Mesenchymal stem cell (in vitro differentiated cells and primary cell): Measurements from ENCODE around the gene THBS4.
A peak's percentile ranks its signal among the peaks of the same experiment; 100 is the strongest.

Source experiments
- DNase-seq: peaks from one replicate; pipeline ENCODE4 v3.0.0-alpha.2; 2013
- H2AFZ ChIP-seq: one replicate; pipeline ENCODE4 v1.6.1; 2013; ENCODE audit warnings: low read depth, mild to moderate bottlenecking, control low read depth, inconsistent platforms, low read length, moderate library complexity
- H2AK5ac ChIP-seq: 2 replicates; pipeline ENCODE4 v1.6.1; 2013; ENCODE audit warnings: low read length, moderate library complexity, mild to moderate bottlenecking, inconsistent platforms; ENCODE audit not compliant: severe bottlenecking
- H2BK120ac ChIP-seq: one replicate; pipeline ENCODE4 v1.6.1; 2013; ENCODE audit warnings: low read depth, mild to moderate bottlenecking, inconsistent platforms, low read length, moderate library complexity
- H2BK12ac ChIP-seq, 2 experiments: one replicate each; pipeline ENCODE4 v1.6.1; 2013; ENCODE audit warnings: inconsistent platforms in 2 of 2, low read length in 2 of 2, mild to moderate bottlenecking in 2 of 2, moderate library complexity in 2 of 2, control low read depth in 1 of 2
- H2BK15ac ChIP-seq: one replicate; pipeline ENCODE4 v1.6.1; 2013; ENCODE audit warnings: mild to moderate bottlenecking, low read depth, inconsistent platforms; ENCODE audit not compliant: poor library complexity, severe bottlenecking
- H2BK5ac ChIP-seq: 2 replicates; pipeline ENCODE4 v1.6.1; 2013; ENCODE audit warnings: low read depth, mild to moderate bottlenecking, low read length, control low read depth, inconsistent platforms; ENCODE audit not compliant: poor library complexity, severe bottlenecking
- H3K14ac ChIP-seq, 2 experiments: one replicate each; pipeline ENCODE4 v1.6.1; 2013; ENCODE audit warnings: inconsistent platforms in 2 of 2, low read length in 2 of 2, control low read depth in 1 of 2, mild to moderate bottlenecking in 1 of 2, moderate library complexity in 1 of 2
- H3K18ac ChIP-seq, 2 experiments: one replicate each; pipeline ENCODE4 v1.6.1; 2013; ENCODE audit warnings: inconsistent platforms in 2 of 2, low read length in 2 of 2, control low read depth in 1 of 2, low read depth in 1 of 2, mild to moderate bottlenecking in 1 of 2
- H3K23ac ChIP-seq, 2 experiments: one replicate each; pipeline ENCODE4 v1.6.1; 2013; ENCODE audit warnings: inconsistent platforms in 2 of 2, low read length in 2 of 2, mild to moderate bottlenecking in 2 of 2, moderate library complexity in 2 of 2, control low read depth in 1 of 2
- H3K27ac ChIP-seq: 2 replicates; pipeline ENCODE4 v1.5.1; 2013; ENCODE audit warnings: mild to moderate bottlenecking, moderate library complexity, low read length, control low read depth, inconsistent platforms; ENCODE audit not compliant: poor library complexity, severe bottlenecking
- H3K27me3 ChIP-seq, 2 experiments: 2 replicates each; pipeline versions ENCODE4 v1.6.1 to v1.7.0; 2013; ENCODE audit warnings: low read length in 2 of 2, mild to moderate bottlenecking in 2 of 2, moderate library complexity in 2 of 2, control low read depth in 1 of 2, inconsistent platforms in 1 of 2; ENCODE audit not compliant: control insufficient read depth in 1 of 2, insufficient read depth in 1 of 2
- H3K36me3 ChIP-seq, 2 experiments: 2 replicates each; pipeline versions ENCODE4 v1.6.1 to v1.7.0; 2013; ENCODE audit warnings: low read length in 2 of 2, control low read depth in 1 of 2, inconsistent platforms in 1 of 2, low read depth in 1 of 2, mild to moderate bottlenecking in 1 of 2; ENCODE audit not compliant: insufficient read depth in 2 of 2, control insufficient read depth in 1 of 2
- H3K4ac ChIP-seq, 2 experiments: one replicate each; pipeline ENCODE4 v1.6.1; 2013; ENCODE audit warnings: inconsistent platforms in 2 of 2, low read length in 2 of 2, mild to moderate bottlenecking in 2 of 2, moderate library complexity in 2 of 2, control low read depth in 1 of 2, low read depth in 1 of 2
- H3K4me1 ChIP-seq: 2 replicates; pipeline ENCODE4 v1.6.1; 2013; ENCODE audit warnings: low read depth, low read length, control low read depth; ENCODE audit not compliant: control insufficient read depth, insufficient read depth
- H3K4me2 ChIP-seq: 2 replicates; pipeline ENCODE4 v1.6.1; 2013; ENCODE audit warnings: low read length, mild to moderate bottlenecking, inconsistent platforms; ENCODE audit not compliant: poor library complexity, severe bottlenecking
- H3K4me3 ChIP-seq, 2 experiments: 2 replicates each; pipeline versions ENCODE4 v1.5.1 to v1.7.0; 2013; ENCODE audit warnings: low read length in 2 of 2, mild to moderate bottlenecking in 2 of 2, control low read depth in 1 of 2, low read depth in 1 of 2; ENCODE audit not compliant: insufficient read depth in 1 of 2
- H3K79me1 ChIP-seq: replicated peaks from 2 replicates; pipeline ENCODE4 v1.6.1; 2013; ENCODE audit warnings: mild to moderate bottlenecking, control low read depth, low read length, inconsistent platforms; ENCODE audit not compliant: poor library complexity, severe bottlenecking
- H3K9ac ChIP-seq: 2 replicates; pipeline ENCODE4 v1.7.0; 2013; ENCODE audit warnings: mild to moderate bottlenecking, low read length, moderate library complexity
- H3K9me3 ChIP-seq: 2 replicates; pipeline ENCODE4 v1.7.0; 2013; ENCODE audit warnings: mild to moderate bottlenecking, low read length; ENCODE audit not compliant: control insufficient read depth
- H4K8ac ChIP-seq: one replicate; pipeline ENCODE4 v1.6.1; 2013; ENCODE audit warnings: inconsistent platforms, mild to moderate bottlenecking, low read length, moderate library complexity
- H4K91ac ChIP-seq: one replicate; pipeline ENCODE4 v1.6.1; 2013; ENCODE audit warnings: mild to moderate bottlenecking, low read length, inconsistent platforms
- WGBS: methylation state at CpG from one replicate; pipeline ENCODE4 v1.1.7; 2013; ENCODE audit warnings: mixed read lengths; 5-methylcytosine and 5-hydroxymethylcytosine counted together

The THBS4 gene

DNA sequence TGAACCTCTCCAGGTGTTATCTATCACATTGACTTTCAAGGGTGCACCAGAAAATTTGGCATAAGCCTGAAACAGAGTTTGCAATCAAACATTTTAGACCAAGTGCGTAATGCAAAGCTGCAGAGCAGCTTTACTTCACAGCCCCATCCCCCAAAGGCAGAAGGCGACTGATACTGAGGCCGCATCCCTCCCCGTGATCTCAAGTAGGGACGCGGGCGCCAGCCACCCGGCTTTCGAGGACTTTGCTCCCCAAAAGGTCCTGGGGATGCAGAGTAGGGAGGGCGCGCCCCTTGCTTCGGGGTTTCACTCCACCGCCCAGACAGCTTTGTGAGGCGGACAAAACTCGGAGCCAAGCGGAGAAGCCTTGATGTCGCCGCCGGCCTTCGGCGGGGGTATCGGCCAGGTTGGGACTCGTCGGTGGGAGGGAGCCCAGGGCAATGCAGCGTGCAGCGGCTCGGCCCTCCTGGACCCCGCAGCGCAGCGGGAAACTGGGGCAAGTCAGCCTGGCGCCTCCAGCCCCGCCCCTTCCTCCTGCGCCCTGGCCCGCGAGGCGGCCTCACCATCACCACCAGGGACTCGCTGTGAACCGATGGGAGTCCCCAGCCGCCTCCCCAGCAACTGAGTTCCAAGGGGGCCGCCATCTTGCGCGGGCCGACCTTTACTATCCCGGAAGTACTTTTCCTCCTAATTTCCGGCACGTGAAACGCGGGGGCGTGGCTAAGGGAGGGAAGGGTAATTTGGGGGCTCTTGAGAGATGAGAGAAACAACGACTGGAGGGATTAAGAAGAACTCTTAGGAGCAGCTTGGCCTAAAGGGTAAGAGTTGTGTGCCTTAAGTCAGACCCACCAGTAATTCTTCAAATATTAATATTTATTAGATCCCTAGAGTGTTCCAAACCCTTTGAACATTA, 44.3 kb upstream of the THBS4 start, which contains the start of gene MTX3:
TSS of gene MTX3 (minus strand) at position 665 of the 910 bp plus-strand sequence. CDS start at position 641, 24 bp downstream.
- peak within 1 kb of the TSS in 1 of 2 experiments; percentile 38 for H3K14ac ChIP-seq
- H4K91ac ChIP-seq = peak within 1 kb of the TSS; percentile 63
- H3K4ac ChIP-seq = peak within 1 kb of the TSS; percentile 29 to 64
- peaks cover 1% of the 10 kb centered on the region for H3K4me1 ChIP-seq
- WGBS = under 1% methylated on average over 43 of the region's 50 CpGs
- peak within 1 kb of the TSS; percentile 92 for H4K8ac ChIP-seq
- no peaks in the 10 kb centered on the region for H3K27me3 ChIP-seq
- H2AK5ac ChIP-seq = peak within 1 kb of the TSS; percentile 25
- H3K36me3 ChIP-seq = peaks cover 0 to 29% of the 10 kb centered on the region in 2 experiments
- H3K79me1 ChIP-seq = peaks cover 11% of the 10 kb centered on the region
- no peak within 1 kb of the TSS for H3K23ac ChIP-seq
- DNase-seq = peak; percentile 84
- no peak within 1 kb of the TSS for H2BK12ac ChIP-seq
- H2BK5ac ChIP-seq = no peak within 1 kb of the TSS
- H3K4me2 ChIP-seq = peak within 1 kb of the TSS; percentile 50
- H3K18ac ChIP-seq = peak within 1 kb of the TSS; percentile 62 to 78
- H3K4me3 ChIP-seq = peak within 1 kb of the TSS; percentile 89 to 95
- H2BK120ac ChIP-seq = no peak within 1 kb of the TSS
- peak within 1 kb of the TSS; percentile 60 for H2AFZ ChIP-seq
- H3K9ac ChIP-seq = peak within 1 kb of the TSS; percentile 95
- no peak within 1 kb of the TSS for H3K27ac ChIP-seq
- H3K9me3 ChIP-seq = no peaks in the 10 kb centered on the region
- peak within 1 kb of the TSS; percentile 60 for H2BK15ac ChIP-seq

DNA sequence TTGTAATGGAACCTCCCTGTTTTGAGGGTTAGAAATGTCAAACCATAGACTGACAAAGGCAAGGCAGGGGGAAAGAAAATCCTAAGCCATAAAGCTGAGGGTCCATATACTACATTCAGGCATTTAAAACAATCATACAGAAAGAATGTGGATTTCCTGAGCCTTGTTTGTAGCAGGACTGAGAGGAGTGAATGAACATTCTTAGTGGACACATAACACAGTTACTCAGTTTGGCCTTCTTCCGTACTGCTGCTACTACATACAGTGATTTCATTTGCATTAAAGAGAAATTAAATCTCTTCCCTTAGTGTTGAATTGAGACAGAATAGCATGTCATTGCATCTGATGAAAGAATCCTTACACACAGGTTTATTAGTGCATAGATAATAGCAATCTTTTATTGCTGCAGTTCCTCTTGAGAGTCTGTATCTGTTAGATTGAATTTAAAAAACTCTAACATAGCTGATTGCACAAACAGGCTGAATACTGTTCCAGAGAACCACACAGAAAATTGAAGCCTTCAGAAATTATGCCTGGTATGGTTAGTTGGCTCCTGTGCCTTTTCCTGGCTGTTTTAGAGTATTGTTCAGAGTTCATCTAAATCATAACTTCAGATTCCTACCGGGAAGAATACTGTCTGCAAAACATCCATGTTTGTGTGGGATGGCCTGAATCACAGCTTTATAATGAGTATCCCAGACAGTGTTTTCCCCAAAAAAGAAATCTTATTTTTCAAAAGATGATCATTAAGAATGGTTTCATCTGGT, 42.1 kb upstream of the THBS4 start:
- Histone ChIP-seq H3K79me1 (peaks cover 11% of the 10 kb centered on the region), H3K18ac (no peak overlapping the region), H3K9me3 (no peaks in the 10 kb centered on the region), H2BK15ac (no peak overlapping the region), H3K9ac (no peak overlapping the region), H2BK12ac (no peak overlapping the region), H3K14ac (no peak overlapping the region), H3K27me3 (no peaks in the 10 kb centered on the region), H3K36me3 (peaks cover 0 to 9% of the 10 kb centered on the region in 2 experiments), H3K27ac (no peak overlapping the region), H3K4me3 (no peak overlapping the region), H4K8ac (no peak overlapping the region), H2AFZ (no peak overlapping the region), H3K4ac (no peak overlapping the region), H3K4me1 (peaks cover 1% of the 10 kb centered on the region), H2BK5ac (no peak overlapping the region), H3K23ac (no peak overlapping the region), H2AK5ac (no peak overlapping the region), H2BK120ac (no peak overlapping the region), H4K91ac (no peak overlapping the region), H3K4me2 (no peak overlapping the region)
- no CpG with 5 or more reads among the region's 2 CpGs for WGBS
- no peak for DNase-seq

DNA sequence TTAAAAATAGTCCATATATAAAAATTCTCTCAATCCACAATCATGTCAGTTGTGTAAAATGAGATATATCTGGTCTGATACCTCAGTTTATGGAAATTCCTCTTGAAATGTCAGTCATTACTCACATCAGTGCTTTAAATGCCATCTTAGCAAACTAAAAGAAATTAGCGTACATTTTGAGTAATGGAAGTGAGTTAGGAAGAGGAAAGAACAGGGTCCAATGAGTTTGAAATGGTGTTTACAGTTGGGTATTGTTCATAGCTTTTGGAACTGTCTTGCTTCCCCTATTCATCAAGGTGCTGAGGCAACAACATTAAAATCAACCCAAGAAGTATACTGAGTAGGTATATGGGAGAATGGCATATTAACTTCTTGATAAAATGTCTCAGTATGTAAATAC, 35.4 kb upstream of the THBS4 start:
- Histone ChIP-seq H4K8ac (no peak overlapping the region), H3K4ac (no peak overlapping the region), H3K79me1 (no peaks in the 10 kb centered on the region), H2BK120ac (no peak overlapping the region), H2BK12ac (no peak overlapping the region), H3K4me2 (no peak overlapping the region), H2BK5ac (no peak overlapping the region), H3K27ac (no peak overlapping the region), H3K27me3 (no peaks in the 10 kb centered on the region), H3K9ac (no peak overlapping the region), H3K9me3 (no peaks in the 10 kb centered on the region), H2AFZ (no peak overlapping the region), H2BK15ac (no peak overlapping the region), H3K23ac (no peak overlapping the region), H2AK5ac (no peak overlapping the region), H3K14ac (no peak overlapping the region), H3K4me3 (no peak overlapping the region), H4K91ac (no peak overlapping the region), H3K36me3 (no peaks in the 10 kb centered on the region), H3K18ac (no peak overlapping the region), H3K4me1 (no peaks in the 10 kb centered on the region)
- no peak for DNase-seq
- 100% methylated on average over 1 of the region's 1 CpG for WGBS

DNA sequence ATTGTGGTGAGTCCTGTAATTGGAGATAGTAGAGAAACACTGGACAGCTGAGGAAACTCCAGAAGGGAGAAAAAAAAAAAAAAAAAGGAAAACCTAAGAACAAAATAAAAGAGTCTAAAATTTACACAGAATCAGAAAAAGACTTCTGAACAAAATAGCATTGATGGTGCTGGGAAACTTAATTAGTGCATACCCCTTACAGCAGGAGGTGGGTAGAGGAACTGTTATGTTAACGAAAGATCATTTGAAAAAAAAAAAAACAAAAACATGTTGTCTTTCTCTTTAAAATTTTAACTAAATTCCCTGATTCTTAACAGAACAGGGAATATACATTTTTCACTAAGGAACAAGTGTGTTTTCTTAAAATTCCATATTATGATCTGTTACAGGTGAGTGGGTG, 32.5 kb upstream of the THBS4 start:
- Histone ChIP-seq H2BK12ac (no peak overlapping the region), H2BK5ac (no peak overlapping the region), H4K8ac (no peak overlapping the region), H3K9ac (no peak overlapping the region), H3K18ac (no peak overlapping the region), H3K23ac (no peak overlapping the region), H3K4me3 (no peak overlapping the region), H2AK5ac (no peak overlapping the region), H3K4me1 (no peaks in the 10 kb centered on the region), H3K79me1 (no peaks in the 10 kb centered on the region), H3K14ac (no peak overlapping the region), H4K91ac (no peak overlapping the region), H2AFZ (no peak overlapping the region), H3K27ac (no peak overlapping the region), H3K36me3 (no peaks in the 10 kb centered on the region), H3K27me3 (no peaks in the 10 kb centered on the region), H3K9me3 (no peaks in the 10 kb centered on the region), H2BK15ac (no peak overlapping the region), H3K4me2 (no peak overlapping the region), H2BK120ac (no peak overlapping the region), H3K4ac (no peak overlapping the region)
- WGBS = no CpG with 5 or more reads among the region's 1 CpG
- no peak for DNase-seq
